GM12875 (cell line): ENCODE results near the gene SCARB1.

ENCODE experiments used
- H3K4me3 ChIP-seq: one replicate; pipeline ENCODE4 v1.5.1; 2011; ENCODE audit warnings: low read depth, low read length, control low read depth
- TF ChIP-seq, protein P1 (sequence below): IDR thresholded peaks from 2 replicates; pipeline ENCODE4 v1.5.1; 2011; ENCODE audit warnings: low read depth, mild to moderate bottlenecking, control low read depth, inconsistent platforms, low read length, moderate library complexity, borderline replicate concordance; ENCODE audit not compliant: insufficient read depth

Gene SCARB1

DNA sequence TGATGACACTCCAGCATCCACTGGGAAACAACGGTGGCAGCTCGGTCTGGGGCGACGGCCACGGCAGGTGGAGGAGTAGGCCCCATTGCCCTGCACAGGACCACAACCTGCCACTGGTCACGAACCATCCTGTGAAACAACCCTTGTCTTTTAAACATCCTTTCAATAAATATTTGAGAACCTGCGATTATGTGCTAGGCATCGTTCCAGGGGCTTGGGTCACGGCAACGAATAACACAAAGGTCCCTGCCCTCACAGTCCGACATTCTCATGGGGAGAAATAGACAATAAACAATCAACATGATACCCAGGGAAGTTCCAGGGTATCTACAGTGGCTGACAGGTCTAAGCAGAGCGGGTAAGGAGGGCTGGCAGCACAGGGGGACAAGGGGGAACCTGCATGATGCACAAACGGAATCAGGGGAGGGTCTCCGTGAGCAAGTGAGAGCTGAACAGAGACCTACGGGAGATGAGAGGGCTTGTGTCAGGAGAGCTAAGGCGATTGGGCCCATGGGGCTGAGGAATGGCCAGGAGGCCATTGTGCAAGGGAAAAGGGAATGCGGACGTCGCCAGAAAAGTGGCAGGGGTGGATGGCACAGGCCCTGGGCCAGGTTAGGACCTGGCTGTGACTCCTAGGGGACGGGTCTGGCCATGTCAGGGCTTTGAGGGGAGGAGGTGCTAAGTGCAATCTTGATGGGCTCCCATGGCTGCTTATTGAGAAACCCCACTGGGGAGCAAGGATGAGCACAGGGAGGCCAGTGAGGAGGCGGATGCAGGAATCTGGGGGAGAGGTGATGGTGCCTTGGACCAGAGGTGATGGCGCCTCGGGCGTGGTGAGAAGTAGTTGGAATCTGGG lies 9.7 kb downstream of the SCARB1 start:
- TF ChIP-seq, protein P1, sequence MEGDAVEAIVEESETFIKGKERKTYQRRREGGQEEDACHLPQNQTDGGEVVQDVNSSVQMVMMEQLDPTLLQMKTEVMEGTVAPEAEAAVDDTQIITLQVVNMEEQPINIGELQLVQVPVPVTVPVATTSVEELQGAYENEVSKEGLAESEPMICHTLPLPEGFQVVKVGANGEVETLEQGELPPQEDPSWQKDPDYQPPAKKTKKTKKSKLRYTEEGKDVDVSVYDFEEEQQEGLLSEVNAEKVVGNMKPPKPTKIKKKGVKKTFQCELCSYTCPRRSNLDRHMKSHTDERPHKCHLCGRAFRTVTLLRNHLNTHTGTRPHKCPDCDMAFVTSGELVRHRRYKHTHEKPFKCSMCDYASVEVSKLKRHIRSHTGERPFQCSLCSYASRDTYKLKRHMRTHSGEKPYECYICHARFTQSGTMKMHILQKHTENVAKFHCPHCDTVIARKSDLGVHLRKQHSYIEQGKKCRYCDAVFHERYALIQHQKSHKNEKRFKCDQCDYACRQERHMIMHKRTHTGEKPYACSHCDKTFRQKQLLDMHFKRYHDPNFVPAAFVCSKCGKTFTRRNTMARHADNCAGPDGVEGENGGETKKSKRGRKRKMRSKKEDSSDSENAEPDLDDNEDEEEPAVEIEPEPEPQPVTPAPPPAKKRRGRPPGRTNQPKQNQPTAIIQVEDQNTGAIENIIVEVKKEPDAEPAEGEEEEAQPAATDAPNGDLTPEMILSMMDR = no peak

DNA sequence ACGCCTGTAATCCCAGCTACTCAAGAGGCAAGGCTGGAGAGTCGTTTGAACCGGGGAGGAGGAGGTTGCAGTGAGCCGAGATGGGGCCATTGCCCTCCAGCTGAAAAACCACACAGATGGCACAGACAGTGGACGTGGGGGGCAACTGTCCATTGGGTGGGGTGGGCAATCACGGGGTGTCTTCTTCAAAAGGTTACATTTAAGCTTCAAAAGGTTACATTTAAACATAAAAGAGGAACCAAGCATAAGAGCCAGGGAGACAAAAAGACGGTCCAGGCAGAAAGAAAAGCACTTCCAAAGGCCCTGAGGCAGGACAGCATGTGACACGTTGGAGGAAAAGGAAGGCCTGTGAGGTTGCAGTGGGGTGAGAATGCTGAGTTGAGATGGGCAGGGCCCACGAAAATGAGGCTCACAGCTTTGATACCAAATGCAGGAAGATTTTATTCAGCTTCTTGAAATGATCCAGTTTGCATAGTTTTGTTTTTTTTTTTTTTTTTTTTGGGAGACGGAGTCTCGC lies 10.7 kb downstream of the SCARB1 start:
- TF ChIP-seq, protein P1 = no peak
- no peak overlapping the region for H3K4me3 ChIP-seq

More for the DNA sequence above, 9.7 kb downstream of the SCARB1 start:
- H3K4me3 ChIP-seq = no peak overlapping the region

DNA sequence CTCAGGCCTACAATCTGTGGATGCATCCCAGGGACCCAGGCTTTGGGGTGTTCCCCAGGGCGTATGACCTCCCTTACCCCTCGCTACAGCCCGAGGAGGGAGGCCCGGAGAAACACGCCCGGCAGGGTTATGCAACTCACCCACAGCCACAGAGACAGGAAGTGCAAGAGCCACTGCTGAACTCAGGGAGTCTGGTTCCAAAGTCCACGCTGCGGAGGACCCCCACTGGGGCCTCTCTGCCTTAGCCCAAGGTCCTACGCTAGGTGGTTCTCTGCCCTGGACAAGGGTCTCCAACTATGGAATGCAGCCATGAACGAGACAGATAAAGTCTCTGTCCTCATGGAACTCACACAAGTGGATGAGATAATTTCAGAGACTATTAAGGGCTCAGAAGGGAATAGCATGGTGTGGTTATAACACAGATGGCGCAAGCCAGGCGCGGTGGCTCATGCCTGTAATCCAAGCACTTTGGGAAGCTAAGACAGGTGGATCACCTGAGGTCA lies 11.3 kb downstream of the SCARB1 start:
- no peak overlapping the region for H3K4me3 ChIP-seq
- TF ChIP-seq, protein P1 = no peak

DNA sequence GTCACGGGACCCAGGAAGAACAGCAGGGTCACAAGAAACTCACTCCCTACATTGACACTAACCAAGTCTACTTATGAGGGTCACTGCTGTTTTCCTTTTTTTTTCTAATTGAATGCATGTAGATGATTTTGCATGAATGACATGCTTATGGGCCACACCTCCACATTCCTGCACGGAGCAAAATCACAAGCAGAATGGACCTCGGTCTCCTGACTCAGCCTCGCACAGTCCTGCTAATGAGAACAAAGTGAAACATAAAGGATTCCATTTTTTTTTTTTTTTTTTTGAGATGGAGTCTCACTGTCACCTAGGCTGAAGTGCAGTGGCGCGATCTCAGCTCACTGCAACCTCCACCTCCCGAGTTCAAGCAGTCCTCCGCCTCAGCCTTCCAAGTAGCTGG lies 12.3 kb downstream of the SCARB1 start:
- H3K4me3 ChIP-seq = no peak overlapping the region
- TF ChIP-seq, protein P1 = no peak

DNA sequence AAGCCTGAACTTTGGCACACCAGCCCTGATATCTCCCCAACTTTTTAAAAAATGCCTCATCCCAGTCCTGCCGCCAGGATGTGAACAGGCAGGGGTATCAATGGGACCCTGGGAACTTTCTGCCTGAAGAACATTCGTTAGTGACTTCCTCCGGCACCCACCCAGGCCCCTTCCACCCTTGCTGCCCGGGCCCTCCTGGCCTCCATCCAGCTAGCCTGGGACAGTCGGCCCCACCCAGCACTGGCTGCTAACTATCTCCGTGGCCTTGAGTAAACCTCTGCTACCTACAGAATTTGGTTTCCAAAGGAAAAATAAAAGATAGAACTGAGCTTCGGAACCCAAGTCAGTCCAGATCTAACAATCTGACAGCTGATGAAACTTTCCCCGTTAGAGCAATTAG lies 14.3 kb downstream of the SCARB1 start:
- TF ChIP-seq, protein P1 = no peak

DNA sequence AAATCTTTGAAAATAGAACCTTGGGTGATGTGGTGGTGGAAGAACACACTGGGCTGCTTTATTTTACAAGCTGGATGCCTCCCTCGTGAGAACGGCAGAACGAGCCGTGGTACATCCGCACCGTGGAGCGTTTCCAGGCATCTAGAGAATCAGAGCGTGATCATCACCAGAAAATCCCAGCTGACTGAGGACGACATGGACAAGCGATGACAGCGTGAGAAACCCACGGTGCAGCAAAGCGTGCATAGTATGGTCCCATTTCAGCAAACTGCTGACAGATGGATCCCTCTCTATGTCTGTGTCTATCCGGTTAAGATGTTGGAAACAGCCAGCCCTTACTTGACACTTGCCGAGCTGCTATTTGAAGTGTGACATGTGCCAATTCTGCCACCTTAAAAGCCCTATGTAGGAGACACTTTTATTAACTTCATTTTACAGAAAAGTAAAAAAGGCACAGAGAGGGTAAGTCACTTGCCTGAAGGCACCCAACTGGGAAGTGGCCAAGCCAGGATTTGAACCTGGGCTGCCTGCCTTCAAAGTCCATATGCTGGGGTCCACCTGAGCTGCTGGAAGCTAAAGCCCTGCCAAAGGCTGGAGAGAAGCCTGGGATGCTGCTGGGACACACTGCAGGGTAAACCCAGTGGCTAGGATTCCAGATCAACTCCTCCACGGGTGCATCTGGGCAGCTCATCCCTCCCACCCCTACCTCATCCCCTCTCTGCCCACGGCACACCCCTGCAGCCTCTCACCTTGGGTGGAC lies 14.9 kb downstream of the SCARB1 start:
- TF ChIP-seq, protein P1 = no peak
- no peak overlapping the region for H3K4me3 ChIP-seq

More for the DNA sequence above, 14.3 kb downstream of the SCARB1 start:
- no peak overlapping the region for H3K4me3 ChIP-seq
